GM12872 (cell line): ENCODE data around the gene PAK4.

ENCODE experiments used
- CTCF ChIP-seq: IDR thresholded peaks from 3 replicates; pipeline ENCODE4 v1.5.1; 2011; ENCODE audit warnings: low read depth, mild to moderate bottlenecking, low read length, moderate library complexity; ENCODE audit not compliant: insufficient read depth

The PAK4 gene

GRCh38 chr19:39150807-39151600, 25.4 kb downstream of the PAK4 start:
- no peak for TF ChIP-seq CTCF

GRCh38 chr19:39152066-39152465, 26.5 kb downstream of the PAK4 start:
- no peak for TF ChIP-seq CTCF

GRCh38 chr19:39154100-39154628, 28.6 kb downstream of the PAK4 start:
- TF ChIP-seq CTCF = no peak

GRCh38 chr19:39154629-39155100, 29.1 kb downstream of the PAK4 start:
- no peak for TF ChIP-seq CTCF

GRCh38 chr19:39155114-39155700, 29.6 kb downstream of the PAK4 start:
- TF ChIP-seq CTCF = no peak

GRCh38 chr19:39155741-39156140, 30.2 kb downstream of the PAK4 start:
- no peak for TF ChIP-seq CTCF

- no peak for TF ChIP-seq CTCF
Observed at GRCh38 chr19:39156326-39157230, 31.0 kb downstream of the PAK4 start.
